HPDE6-E6E7 (cell line): ENCODE data around the gene NCAPD3.

Experiments
- DNase-seq: peaks from one replicate; pipeline ENCODE4 v3.0.0; 2011; ENCODE audit warnings: missing footprints; ENCODE audit errors: extremely low spot score

Gene NCAPD3

DNA sequence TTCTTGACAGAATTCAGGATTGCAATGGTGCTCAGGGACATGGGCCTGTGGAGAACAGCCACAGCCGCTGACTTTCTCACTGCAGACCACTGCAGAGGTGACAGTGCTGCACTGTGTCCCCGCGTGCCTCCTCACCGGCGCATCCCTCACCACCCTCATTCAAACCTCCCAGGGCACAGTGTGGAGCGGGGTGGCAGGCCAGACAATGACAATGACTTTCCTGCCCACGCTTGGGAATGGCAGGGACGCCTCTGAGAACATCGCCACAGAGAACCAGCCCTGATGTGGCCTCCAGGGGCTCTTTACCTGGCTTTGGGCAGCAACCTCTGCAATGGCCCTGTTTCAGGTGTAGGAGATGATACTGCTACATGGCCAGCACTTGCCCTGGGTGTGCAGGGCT lies 65.7 kb downstream of the NCAPD3 start:
- DNase-seq: no peak

DNA sequence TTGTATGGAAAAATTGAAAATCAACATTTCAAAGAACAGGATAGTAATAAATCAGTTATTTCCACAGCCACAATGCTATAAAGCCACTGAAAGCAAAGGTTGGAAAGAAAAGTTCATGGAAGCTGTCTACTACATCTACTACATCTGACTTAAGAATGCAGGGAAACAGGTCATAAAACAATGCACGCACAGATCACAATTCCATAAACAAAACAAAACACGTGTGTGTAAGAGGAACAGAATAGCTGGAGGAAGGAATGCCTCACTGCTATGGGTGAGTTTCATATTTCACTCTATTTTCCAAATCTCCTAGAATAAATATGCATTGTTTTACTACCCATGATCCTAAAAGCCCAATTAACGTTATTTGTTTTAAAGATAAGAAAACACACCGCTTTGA lies 66.3 kb downstream of the NCAPD3 start:
- no peak for DNase-seq

DNA sequence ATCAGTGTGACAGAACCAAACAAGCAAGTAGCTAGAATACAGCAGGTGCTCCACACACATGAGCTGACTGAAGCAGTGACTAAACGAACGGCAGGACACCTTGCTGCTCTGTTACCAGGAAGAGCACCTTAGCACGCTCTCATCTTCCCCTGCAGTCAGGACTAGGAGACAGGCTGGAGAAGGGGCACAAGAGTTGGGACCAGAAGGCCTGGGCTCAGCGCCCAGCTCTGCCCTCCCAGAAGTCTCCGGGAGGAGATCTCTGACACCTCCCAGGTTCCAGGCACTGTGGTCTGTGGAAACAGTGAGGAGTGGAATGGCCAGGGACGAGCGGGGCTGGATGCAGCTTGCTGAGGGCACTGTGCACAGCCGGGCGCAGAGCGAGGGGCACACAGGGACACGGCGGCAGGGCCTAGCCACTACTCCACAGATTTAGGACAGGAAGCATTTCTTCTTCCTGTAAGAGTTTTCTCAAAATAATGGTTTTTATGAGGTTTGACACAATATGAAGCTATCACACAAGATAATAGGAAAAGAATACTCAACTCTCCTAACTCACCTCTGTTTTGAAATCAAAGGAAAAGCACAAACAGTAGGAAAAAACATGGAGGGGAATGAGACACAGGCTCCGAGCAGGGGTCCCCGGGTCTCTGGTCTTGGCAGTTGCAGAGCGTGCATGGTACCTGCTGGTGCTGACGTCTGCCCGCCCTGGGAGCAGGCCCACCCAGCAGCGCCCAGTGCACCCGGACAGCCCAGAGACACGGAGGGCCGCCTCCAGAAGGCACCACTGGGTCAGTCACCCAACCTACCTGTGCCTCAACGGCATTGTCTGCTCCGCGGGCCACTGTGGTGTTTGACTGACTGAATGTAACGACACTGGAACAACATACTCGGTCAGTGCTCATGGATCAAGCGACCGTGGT lies 67.6 kb downstream of the NCAPD3 start:
- DNase-seq: no peak

DNA sequence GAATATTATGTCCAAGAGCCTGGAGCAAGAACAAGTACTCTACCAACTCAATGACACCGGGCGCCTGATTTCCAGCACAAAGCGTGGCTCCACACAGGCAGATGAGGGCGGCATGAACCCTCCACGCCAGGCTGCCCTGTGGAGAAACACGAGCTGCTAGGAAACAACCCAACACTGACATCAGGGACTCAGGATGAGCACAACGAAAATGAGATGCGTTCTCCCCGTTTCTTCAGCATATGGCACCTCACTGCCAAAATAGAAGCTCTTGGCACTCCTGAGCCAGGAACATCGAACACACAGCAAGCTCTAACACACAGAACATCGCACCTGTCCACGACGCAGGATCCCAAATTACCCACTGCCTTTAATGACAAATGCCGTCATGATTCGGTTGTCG lies 68.3 kb downstream of the NCAPD3 start:
- DNase-seq: no peak

DNA sequence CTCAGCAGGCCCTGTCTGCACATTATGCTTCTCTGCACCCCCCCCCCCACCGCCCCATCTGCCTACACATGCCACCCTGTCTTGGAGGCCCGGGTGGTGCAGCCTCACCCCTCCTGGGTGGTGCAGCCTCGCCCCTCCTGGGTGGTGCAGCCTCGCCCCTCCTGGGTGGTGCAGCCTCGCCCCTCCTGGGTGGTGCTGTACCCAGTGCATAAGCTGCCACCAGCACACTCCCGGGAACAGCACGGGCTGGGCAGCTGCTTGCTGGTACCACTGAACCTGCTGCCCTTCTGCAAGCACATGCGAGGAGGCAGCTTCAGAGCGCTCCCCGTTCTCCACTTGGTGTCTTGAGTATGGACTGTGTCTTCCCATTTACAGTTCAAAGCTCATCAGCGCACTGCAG lies 69.3 kb downstream of the NCAPD3 start:
- DNase-seq: no peak

DNA sequence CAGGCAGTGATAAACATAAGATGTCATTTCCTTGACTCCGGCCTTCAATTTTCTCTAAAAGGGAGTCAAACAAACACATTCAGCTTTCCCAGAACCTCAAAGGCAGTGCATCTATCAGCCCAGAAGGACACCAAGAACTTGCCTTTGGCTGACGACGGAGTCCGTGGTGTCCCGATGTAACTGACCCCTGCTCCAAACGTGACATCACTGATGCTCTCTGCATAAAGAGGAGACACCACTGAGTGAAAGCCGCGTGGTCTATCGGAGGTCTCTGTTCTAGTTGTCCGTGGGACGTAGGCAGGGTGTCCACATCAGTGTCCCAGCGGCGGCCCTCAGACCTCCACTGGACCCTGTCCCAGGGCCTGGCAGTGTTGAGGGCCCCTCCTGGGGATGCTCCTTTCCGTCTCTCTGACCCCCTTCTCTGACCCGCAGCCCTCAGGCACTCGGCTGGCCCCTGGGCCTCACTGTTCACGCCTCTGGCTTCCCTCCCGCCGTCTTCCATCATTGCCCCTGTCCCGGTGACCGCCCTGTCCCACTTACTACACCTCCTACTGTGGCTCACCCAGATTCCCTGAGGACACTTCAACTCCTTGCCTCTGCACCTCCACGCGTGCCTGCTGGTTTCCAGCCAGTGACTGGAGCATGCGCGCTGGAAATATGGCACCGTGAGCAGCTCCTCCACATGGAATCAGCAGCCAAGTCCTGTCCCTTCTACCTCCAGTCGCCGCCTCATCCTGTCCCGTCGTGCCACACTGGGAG lies 70.4 kb downstream of the NCAPD3 start:
- DNase-seq: no peak

DNA sequence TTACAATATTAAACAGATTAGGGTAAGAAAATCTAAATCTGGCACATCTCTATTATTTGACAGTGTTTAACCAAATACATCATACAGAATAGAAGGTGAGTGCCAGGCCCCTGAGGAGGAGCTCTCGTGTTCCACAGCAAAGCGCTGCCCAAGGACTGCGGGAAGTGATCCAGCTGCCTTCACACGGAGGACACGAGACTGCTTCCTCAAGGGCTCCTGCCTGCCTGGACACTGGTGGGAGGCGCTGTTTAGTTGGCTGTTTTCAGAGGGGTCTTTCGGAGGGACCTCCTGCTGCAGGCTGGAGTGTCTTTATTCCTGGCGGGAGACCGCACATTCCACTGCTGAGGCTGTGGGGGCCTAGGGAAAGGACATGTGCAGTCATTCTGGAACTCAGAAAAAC lies 71.1 kb downstream of the NCAPD3 start:
- DNase-seq: no peak

DNA sequence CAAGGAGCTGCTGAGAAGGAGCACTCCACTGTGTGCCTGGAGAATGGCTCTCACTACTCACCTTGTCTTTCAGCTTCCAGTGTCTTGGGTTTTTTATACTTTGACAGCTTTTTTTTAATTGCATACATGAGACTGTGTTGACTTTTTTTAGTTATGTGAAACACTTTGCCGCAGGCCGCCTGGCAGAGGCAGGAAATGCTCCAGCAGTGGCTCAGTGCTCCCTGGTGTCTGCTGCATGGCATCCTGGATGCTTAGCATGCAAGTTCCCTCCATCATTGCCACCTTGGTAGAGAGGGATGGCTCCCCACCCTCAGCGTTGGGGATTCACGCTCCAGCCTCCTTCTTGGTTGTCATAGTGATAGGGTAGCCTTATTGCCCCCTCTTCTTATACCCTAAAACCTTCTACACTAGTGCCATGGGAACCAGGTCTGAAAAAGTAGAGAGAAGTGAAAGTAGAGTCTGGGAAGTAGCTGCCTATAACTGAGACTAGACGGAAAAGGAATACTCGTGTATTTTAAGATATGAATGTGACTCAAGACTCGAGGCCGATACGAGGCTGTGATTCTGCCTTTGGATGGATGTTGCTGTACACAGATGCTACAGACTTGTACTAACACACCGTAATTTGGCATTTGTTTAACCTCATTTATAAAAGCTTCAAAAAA lies 72.6 kb downstream of the NCAPD3 start:
- DNase-seq: no peak

DNA sequence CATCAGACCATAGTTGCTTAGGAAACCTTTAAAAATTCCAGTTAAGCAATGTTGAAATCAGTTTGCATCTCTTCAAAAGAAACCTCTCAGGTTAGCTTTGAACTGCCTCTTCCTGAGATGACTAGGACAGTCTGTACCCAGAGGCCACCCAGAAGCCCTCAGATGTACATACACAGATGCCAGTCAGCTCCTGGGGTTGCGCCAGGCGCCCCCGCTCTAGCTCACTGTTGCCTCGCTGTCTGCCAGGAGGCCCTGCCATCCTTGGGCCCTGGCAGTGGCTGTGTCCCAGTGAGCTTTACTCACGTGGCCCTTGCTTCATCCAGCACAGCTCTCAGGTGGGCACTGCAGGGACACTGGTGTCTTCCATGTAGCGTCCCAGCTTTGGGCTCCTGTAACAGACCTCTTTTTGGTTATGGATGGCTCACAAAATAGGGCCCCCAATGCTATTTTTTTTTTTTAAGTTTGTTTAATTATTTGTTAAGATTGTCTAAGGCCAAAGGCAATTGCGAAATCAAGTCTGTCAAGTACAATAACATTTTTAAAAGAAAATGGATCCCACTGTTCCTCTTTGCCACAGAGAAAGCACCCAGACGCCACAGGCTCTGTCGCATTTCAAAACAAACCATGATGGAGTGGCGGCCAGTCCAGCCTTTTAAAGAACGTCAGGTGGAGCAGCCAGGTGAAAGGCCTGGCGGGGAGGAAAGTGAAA lies 73.4 kb downstream of the NCAPD3 start:
- no peak for DNase-seq

DNA sequence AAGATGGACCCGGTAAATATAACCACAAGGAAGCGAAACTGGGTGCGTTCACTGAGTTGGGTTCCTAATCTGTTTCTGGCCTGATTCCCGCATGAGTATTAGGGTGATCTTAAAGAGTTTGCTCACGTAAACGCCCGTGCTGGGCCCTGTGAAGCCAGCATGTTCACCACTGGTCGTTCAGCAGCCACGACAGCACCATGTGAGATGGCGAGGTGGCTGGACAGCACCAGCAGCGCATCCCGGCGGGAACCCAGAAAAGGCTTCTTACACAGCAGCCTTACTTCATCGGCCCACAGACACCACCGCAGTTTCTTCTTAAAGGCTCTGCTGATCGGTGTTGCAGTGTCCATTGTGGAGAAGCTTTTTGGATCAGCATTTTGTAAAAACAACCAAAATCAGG lies 74.4 kb downstream of the NCAPD3 start:
- no peak for DNase-seq

DNA sequence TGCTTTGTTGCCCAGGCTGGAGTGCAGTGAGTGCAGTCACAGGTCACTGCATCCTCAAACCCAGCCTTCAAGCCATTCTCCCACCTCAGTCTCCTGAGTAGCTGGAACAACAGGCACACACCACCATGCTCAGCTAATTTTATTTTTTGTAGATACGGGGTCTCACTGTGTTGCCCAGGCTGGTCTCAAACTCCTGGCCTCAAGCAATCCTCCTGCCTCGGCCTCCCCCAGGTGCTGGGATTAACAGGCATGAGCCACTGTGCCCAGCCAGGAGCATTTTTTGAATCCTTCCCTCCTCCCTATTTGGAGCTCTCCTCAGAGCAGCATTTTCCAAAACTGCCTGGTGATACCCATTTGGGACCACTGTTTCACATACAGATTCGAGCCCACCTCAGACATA lies 77.2 kb downstream of the NCAPD3 start:
- no peak for DNase-seq

DNA sequence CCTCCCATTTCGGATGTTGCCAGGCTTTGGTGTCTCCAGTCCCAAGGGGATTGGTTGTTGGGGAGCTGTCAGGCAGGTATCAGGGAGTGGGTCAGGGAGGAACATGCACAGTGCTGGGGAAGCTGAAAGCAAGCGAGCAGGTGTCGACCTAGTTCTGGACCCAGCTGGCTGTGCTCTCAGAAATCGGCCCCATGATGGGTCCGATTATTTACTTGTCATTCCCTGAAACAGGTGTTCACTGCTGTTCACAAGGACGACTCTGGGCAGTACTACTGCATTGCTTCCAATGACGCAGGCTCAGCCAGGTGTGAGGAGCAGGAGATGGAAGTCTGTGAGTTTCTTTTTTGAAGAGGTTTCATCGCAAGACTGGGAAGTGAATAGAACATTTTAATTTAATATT lies 78.1 kb downstream of the NCAPD3 start:
- DNase-seq: no peak

DNA sequence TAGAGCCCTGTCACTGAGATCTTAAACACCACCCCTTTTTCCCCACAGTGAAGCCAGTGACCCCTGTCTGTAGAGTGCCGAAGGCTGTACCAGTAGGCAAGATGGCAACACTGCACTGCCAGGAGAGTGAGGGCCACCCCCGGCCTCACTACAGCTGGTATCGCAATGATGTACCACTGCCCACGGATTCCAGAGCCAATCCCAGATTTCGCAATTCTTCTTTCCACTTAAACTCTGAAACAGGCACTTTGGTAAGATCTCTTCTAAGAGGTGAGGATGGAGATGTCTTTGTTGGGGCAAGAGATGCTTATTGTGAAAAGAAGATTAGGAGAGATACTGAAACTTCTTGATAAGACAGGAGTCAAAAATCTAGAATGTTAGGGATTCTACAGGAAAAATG lies 79.0 kb downstream of the NCAPD3 start:
- no peak for DNase-seq

DNA sequence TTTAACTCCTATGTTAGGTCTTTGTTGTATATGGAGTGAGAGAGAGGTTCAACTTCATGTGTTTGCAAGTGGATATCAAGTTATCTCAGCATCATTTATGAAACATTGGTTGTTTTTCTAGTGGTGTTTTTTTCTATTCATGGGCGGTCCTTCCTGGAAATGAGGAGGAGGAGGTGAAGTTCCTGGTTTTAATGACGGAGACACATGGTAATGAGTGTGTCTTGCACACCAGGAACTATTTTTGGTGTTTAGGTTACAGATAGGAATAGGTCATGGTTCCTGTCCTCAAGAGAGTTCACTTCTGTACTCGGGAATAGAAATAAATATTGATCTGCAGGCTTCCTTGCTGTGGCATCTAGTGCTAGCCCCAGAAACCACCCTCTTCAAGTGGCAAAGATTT lies 80.0 kb downstream of the NCAPD3 start:
- DNase-seq: no peak

DNA sequence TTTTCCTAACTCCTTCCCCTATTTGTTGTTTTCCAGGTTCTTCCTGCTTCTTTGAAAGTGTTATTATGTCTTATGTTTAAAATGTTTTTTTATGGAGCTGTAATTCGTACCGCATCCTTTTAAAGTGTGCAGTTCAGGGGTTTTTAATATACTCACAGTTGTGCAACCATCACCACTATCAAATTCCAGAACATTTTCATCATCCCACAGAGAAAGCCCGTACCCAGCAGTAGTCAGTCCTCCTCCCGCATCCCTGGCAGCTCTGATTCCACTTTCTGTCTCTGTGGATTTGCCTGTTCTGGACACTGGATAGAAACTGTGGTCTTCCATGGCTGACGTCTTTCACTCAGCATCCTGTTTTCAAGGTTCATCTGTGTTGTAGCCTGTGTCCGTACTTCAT lies 81.2 kb downstream of the NCAPD3 start:
- no peak for DNase-seq

DNA sequence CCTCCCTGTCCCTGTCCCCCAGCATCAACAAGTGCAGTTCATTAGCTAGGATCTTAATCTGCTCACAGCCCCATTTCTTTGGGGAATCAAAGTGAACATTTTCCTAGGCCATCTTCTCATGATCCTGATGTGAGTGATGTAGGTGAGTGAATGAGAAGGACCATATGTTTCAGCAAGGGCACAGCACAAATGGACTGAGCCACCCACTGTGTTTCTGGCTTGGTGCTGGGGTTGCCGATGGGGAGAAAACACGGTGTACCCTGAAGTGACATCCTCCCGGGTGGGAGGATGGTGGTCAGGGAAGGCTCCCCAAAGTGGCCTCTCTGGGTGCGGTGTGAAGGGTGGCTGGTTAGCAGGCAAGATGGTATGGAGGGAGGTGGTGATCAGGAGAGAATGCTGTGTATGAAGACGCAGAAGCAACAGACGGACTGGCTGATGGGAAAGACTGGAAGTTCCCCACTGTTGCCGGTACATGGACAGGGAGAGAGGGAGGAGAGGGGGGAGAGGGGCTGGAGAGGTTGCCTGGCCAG lies 82.7 kb downstream of the NCAPD3 start:
- no peak for DNase-seq

DNA sequence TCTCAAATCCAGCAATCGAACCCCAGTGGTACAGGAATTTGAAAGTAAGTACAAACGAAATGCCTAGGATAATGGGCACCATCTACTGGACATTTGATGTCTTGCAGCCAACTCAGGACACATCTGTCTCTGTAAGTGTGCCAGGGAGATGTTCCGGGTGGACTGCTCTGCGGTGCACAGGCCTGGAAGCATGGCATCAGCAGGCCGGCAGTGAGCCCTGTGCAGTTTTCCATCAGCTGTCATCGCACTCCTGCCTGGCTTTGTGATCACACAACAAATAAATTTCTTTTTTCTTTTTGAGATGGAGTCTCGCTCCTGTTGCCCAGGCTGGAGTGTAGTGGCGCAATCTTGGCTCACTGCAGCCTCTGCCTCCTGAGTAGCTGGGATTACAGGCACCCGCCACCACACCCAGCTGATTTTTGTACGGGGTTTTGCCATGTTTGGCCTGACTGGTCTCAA lies 83.9 kb downstream of the NCAPD3 start:
- no peak for DNase-seq

DNA sequence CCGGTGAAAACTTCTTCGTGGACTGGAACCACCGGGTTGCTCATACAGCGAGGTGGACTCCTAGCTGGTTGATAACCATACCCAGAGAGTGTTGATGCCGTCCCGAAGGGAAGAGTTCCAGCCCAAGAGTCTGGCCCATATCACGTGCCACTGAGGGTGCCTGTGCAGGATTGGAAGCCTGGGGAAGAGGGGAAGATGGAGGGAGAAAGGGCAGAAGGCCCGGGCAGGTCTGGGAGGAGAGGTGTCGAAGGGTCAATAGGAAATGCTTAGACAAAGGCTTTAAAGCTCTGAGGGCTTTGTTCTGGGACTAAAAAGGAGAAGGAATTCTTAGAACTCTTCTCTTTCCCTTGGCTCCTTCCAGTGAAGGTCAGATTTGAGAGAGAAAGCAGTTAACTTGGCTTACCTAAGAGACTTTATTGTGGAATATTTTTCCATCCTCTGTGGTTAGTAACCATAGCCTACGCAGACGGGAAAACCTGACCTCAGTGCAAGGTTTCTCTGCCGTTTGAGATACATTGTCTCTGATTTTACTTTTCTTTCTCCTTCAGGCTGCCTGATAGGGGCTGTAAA lies 84.4 kb downstream of the NCAPD3 start:
- no peak for DNase-seq

DNA sequence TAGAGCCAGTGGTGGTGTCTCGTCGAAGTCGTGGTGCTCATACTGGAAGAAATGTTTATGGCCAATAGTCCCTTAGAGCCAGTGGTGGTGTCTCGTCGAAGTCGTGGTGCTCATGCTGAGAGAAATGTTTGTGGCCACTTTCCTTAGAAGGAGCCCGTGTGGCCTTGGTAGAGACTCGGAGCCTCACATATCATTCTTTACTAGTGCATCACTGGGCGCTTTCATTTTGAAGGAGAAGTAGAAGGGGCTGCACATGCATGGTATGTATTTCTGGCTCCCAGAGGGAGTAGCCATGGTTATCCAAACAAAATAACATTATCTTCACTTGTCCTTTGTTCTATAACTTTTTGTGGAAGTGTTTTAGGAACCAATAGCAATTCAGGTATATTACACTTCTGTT lies 85.4 kb downstream of the NCAPD3 start:
- DNase-seq: no peak

DNA sequence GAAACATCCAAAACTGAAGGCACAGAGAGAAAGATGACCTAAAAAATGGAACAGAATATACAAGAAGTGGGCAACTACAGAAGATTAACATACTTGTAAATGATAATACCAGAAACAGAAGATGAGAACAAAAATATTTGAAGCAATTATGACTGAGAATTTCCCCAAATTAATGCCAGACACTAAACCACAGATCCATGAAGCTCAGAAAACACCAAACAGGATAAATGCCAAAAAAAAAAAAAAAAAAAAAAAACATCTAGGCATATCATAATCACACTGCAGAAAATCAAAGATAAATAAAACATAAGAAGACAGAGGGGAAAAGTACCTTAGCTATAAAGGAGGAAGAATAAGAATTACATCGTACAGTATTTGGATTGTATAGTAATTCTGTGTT lies 89.6 kb downstream of the NCAPD3 start:
- DNase-seq: no peak

DNA sequence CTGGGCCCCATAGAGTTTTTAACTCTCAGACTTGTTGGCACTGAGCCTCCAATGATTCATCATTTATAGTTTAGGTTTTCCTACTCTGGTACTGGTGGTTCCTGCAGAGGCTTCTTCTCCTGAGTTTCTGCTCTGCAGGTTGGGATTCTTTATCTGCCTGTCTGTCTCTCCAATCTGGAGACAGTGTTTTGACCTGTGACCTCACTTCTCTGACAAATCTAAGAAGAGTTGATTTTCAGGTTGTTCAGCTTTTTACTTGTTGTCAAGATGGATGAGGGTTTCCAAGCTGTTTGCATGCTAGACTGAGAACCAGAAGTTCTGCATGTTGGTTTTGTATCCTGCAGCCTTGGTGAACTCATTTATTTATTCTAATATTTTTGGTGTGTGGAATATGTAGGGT lies 91.0 kb downstream of the NCAPD3 start:
- no peak for DNase-seq
